ENCODE measurements around the gene ARID1B. TPM values are rescaled to one million over a fixed set of nuclear protein-coding genes. Genes with fewer than 3 reads are reported as not detected.

Gene ARID1B
- total RNA-seq, 1 donor from 2014 or later = 43.4 TPM

- Histone ChIP-seq H3K27me3 (ENCODE audit: low read depth) (no peaks in the 10 kb centered on the region), H3K4me1 (peaks cover 38% of the 10 kb centered on the region), H3K36me3 (no peaks in the 10 kb centered on the region), H3K9me3 (replicated peaks) (no peaks in the 10 kb centered on the region), H3K27ac (replicated peaks) (peak overlapping the region; percentile 5), H3K4me3 (no peak overlapping the region)
- TF ChIP-seq, protein P1, sequence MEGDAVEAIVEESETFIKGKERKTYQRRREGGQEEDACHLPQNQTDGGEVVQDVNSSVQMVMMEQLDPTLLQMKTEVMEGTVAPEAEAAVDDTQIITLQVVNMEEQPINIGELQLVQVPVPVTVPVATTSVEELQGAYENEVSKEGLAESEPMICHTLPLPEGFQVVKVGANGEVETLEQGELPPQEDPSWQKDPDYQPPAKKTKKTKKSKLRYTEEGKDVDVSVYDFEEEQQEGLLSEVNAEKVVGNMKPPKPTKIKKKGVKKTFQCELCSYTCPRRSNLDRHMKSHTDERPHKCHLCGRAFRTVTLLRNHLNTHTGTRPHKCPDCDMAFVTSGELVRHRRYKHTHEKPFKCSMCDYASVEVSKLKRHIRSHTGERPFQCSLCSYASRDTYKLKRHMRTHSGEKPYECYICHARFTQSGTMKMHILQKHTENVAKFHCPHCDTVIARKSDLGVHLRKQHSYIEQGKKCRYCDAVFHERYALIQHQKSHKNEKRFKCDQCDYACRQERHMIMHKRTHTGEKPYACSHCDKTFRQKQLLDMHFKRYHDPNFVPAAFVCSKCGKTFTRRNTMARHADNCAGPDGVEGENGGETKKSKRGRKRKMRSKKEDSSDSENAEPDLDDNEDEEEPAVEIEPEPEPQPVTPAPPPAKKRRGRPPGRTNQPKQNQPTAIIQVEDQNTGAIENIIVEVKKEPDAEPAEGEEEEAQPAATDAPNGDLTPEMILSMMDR (IDR thresholded peaks at IDR 0.05; ENCODE audit: borderline replicate concordance) = no peak
- intact Hi-C loops (cut with micrococcal nuclease) = no loop called here
- DNase-seq = no peak
Observed at GRCh38 chr6:157099912-157100593, 322.9 kb downstream of the ARID1B start.

DNA sequence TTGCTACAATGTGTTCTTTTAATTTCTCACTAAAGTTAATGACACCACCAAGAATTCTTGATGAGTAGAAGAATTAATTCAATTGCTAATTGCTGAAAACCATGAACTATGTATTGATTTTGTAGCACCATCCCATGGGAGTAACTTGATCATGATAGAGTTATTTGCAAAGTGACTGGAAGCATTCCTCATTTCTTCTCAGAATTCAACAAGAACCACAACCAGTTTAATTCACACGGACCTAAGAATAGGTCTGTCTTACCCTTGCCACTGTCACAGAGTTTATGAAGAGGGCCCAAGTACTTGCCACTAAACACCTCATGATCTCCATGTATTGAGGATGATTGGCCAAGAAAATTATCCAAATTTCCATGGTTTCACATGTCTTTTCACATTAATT, 324.0 kb downstream of the ARID1B start:
- Histone ChIP-seq H3K4me1 (peaks cover 34% of the 10 kb centered on the region), H3K36me3 (no peaks in the 10 kb centered on the region), H3K27me3 (ENCODE audit: low read depth) (no peaks in the 10 kb centered on the region), H3K27ac (replicated peaks) (no peak overlapping the region), H3K9me3 (replicated peaks) (no peaks in the 10 kb centered on the region), H3K4me3 (no peak overlapping the region)
- no peak for DNase-seq
- TF ChIP-seq, protein P1 (IDR thresholded peaks at IDR 0.05; ENCODE audit: borderline replicate concordance) = no peak
- intact Hi-C loops (cut with micrococcal nuclease) = no loop called here

DNA sequence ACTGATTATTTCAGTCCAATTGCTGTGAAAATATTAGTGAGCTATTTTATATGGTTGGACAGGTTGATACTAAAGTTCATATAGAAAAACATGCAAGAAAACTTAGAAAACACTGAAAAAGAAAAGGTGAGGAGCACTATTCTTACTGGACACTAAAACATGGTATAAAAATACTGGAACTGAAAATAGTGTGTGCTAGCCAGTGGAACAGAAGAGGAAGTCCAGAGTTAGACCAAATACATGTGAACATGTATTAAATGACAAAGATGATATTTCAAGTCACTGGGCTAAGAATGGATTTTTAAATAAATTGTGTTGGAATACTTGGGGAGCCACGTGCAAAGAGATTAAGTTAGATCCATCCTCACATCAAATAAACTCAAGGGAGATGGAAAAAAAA, 327.6 kb downstream of the ARID1B start:
- no peak for DNase-seq
- no peaks in the 10 kb centered on the region for H3K9me3 ChIP-seq (replicated peaks)
- intact Hi-C loops (cut with micrococcal nuclease) = no loop called here
- TF ChIP-seq, protein P1 (IDR thresholded peaks at IDR 0.05; ENCODE audit: borderline replicate concordance) = no peak
- H3K36me3 ChIP-seq = no peaks in the 10 kb centered on the region
- no peak overlapping the region for H3K4me3 ChIP-seq
- H3K27me3 ChIP-seq (ENCODE audit: low read depth) = no peaks in the 10 kb centered on the region
- no peak overlapping the region for H3K27ac ChIP-seq (replicated peaks)
- H3K4me1 ChIP-seq = peaks cover 39% of the 10 kb centered on the region

GRCh38 chr6:157106487-157106886, 329.3 kb downstream of the ARID1B start:
- no peaks in the 10 kb centered on the region for H3K9me3 ChIP-seq (replicated peaks)
- TF ChIP-seq, protein P1 (IDR thresholded peaks at IDR 0.05; ENCODE audit: borderline replicate concordance) = no peak
- H3K4me1 ChIP-seq = peaks cover 29% of the 10 kb centered on the region
- no peak for DNase-seq
- intact Hi-C loops (cut with micrococcal nuclease) = no loop called here
- no peak overlapping the region for H3K4me3 ChIP-seq
- no peaks in the 10 kb centered on the region for H3K27me3 ChIP-seq (ENCODE audit: low read depth)
- no peak overlapping the region for H3K27ac ChIP-seq (replicated peaks)
- no peaks in the 10 kb centered on the region for H3K36me3 ChIP-seq

DNA sequence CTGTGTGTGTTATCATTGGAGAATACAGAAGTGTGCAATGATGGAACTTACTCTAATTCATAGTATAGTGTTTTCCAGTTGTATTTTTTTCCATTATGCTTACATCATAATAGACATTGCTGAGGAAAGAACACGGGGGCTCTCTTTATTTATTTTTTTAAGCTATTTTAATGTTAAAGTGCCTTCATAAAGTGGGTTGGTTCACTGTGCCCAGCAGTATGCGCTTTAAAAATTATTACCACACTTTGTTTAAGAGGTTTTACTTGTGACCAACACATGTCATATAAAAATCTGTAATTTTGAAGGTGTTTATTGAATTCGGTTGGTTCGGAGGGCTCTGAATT, 330.4 kb downstream of the ARID1B start:
- TF ChIP-seq, protein P1 (IDR thresholded peaks at IDR 0.05; ENCODE audit: borderline replicate concordance) = no peak
- no peak overlapping the region for H3K27ac ChIP-seq (replicated peaks)
- no peak overlapping the region for H3K4me3 ChIP-seq
- H3K36me3 ChIP-seq = no peaks in the 10 kb centered on the region
- no peaks in the 10 kb centered on the region for H3K9me3 ChIP-seq (replicated peaks)
- no peak for DNase-seq
- H3K27me3 ChIP-seq (ENCODE audit: low read depth) = no peaks in the 10 kb centered on the region
- intact Hi-C loops (cut with micrococcal nuclease) = no loop called here
- peaks cover 29% of the 10 kb centered on the region for H3K4me1 ChIP-seq
